Tongue (tissue), 2 donors: ENCODE measurements around the gene AGXT2. TPM values are rescaled to one million over a fixed set of nuclear protein-coding genes. Genes with fewer than 3 reads are reported as not detected.

Source experiments
- DNase-seq: peaks from one replicate; pipeline ENCODE4 v3.0.0-alpha.2; 2015
- total RNA-seq: library from RNA; depleted of rRNA; stranded (reverse); fragments of >200 nt; gene quantifications from one replicate; pipeline ENCODE4 v1.2.3, GENCODE V29; 2014

Gene AGXT2, protein sequence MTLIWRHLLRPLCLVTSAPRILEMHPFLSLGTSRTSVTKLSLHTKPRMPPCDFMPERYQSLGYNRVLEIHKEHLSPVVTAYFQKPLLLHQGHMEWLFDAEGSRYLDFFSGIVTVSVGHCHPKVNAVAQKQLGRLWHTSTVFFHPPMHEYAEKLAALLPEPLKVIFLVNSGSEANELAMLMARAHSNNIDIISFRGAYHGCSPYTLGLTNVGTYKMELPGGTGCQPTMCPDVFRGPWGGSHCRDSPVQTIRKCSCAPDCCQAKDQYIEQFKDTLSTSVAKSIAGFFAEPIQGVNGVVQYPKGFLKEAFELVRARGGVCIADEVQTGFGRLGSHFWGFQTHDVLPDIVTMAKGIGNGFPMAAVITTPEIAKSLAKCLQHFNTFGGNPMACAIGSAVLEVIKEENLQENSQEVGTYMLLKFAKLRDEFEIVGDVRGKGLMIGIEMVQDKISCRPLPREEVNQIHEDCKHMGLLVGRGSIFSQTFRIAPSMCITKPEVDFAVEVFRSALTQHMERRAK
- total RNA-seq = not detected

DNA sequence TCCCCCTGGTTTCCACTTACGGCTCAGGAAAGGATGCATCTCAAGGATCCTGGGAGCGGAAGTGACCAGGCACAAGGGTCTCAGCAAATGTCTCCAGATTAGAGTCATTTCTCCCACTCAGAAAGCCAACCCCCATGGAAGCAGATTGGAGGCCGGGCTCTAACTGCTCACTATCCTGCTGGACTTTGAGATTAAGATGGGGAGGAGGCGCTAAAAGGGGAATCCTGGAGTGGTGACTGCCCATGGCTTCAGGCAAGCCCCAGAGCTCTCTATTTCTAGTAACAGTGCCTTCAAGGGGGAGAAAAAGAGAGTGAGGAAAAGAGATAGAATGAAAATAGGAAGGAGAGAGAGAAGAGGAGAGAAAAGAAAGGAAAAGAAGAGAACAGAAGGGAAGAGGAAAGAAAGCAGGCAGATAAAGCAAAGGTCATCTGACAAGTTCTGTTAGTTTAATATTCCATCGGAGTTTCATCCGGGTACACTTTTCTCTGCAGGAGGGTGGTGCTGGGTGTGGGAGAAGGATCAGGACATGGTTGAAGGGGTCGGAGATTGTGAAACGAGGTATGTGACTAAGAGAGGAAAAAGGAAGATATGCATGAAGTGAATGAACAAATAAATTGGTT lies at the start of gene AGXT2:
AGXT2 (minus strand) TSS at position 165 of the 620 bp plus-strand sequence; CDS start at position 108, 57 bp downstream.
- DNase-seq = no peak

DNA sequence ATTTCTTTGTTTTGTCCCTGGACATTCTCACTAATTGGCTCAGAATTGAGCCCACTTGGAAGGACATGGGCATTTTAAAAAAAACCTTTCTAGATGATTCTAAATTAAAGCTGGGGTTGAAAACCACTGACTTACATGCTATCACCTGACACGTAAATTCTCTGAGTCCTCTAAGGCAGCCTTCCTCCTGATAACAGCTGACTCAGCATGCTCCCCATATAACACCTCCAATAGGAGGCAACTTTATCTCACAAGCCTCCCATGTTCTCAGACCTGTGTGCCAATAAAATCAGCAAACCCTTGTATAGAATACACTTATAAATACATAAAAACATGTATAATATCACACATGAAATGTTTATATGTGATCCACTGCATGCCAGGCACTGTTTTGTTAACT lies 49.2 kb upstream of the AGXT2 start:
- no peak for DNase-seq

DNA sequence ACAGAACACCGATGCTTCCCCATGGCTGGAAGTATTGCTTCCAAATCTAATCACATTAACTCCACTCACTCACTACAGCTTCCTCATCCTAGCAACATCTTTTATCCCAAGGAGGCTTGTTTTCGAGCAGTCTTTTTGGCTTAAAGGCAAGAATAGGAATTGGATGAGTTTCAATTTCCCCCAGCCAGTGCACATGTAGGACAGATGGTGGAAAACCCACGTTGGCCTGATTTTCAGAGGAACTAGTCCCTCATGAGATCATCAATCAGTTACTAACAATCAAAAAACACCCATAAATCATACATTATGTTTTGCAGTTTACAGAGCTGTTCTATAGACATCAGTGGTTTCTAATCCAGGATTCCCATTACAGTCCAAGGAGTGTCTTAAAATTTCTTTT lies 48.5 kb upstream of the AGXT2 start:
- DNase-seq = peak; percentile 88

DNA sequence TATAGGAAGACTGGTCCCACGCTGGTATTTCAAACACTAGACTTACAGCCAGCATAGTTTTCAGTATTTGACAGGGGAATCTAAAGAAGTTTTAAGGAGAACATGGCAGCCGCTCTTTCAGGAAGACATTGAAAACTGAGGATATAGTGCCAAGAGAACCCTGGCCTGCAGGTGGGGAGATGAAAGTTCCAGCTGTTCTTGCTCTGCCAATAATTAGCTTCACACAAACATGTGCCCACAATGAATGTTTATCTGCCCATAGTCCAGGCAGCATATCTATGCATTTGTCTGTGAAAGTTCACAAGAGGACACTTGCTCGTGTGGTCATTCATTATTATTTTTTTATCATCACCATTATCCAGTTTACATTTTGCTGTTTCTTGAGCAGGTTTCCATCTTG lies 47.6 kb upstream of the AGXT2 start:
- DNase-seq = peak; percentile 31

DNA sequence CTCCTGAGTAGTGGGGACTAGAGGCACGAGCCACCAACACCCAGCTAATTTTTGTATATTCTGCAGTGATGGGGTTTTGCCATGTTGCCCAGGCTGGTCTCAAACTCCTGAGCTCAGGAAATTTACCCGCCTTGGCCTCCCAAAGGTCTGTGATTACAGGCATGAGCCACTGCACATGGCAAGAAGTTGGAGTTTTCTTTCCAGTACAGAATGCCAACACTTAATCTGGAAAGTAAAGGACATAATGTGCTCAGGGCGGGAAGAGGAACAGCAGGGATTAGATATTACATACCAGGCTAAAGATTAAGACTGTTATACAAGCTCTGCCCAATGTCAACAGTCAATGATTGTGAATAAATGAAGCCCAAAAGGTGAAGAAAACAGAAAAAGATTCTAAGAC lies 47.2 kb upstream of the AGXT2 start:
- peak; percentile 64 for DNase-seq

DNA sequence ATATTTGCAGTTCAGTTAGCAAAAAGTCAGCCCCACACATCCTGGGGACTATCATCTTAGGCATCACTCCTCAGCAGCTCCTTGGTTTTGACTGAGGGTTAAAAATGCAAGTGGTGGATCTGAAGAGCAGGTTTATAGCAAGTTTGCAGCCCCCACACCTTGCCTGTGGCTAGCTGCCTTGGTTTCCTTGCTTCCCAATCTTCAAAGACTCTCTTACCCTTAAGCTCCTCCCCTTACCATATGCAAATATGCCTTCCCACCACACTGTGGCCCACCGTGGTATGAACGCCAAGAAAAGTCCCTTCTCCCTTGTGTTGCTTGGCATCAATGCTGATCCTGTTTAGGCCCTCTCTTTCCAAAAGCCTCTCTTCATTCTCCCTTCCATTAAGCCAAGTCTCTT lies 45.0 kb upstream of the AGXT2 start:
- no peak for DNase-seq

DNA sequence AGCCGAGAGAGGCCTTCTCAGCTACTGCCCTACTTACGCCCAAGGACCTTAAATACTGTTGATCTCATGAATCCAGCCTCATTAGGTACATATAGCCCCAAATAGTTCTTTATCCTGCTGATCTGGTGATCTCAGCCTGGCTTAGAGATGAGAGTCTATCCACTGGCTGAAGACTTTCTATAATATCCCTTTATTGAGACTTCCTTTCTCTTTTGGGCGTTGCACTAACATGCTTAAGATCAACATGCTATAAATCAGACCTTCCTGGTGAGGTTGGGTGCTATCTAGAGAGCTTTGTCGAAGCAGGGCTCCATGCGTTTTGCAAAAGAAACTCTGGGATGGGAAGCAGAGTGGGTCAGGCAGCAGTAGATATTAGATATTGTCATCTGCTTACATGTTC lies 44.0 kb upstream of the AGXT2 start:
- no peak for DNase-seq

DNA sequence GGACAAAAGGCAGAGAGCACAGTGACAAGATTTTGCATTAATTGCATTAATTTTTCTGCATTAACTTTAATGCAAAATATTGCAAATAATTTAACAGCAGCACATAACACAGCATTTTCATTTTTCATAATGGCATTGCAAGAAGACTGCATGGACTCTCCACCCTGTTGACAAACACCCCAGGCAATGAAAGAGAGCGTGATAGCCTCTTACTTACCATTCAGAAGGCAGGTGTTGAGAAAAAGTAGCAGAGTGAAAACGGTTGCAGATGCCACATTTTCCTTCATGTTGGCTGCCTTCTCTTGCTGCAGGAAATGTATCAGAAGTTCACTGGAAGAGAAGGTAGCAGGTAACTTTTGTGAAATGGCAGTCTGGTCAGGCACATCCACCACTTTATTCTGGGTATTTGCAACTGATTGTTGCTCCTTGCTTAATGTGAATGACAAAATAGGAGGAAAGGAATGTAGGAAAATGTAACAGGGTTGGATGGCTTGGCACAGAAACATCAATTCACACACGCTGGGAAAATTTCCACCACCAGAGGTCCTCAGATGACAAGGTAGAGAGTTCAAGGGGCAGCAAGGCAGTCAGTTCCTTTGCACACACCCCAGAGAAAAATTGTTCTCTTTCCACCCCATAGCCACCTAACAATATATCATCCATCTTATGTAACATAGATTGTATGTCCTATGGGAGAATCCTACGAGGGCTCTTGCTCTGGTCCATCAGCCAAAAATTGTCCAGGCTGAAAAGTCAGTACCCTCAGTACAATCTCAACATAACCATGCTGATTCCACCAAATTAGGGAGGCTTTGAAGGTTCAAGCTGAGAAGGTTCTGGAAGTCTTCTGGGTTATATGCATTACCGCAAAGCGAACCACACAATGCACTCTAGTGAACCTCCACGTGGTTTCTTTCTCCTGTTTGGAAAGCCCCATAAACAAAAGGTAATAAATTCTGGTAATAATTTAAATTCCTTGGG lies 41.9 kb upstream of the AGXT2 start:
- DNase-seq = peak; percentile 79

DNA sequence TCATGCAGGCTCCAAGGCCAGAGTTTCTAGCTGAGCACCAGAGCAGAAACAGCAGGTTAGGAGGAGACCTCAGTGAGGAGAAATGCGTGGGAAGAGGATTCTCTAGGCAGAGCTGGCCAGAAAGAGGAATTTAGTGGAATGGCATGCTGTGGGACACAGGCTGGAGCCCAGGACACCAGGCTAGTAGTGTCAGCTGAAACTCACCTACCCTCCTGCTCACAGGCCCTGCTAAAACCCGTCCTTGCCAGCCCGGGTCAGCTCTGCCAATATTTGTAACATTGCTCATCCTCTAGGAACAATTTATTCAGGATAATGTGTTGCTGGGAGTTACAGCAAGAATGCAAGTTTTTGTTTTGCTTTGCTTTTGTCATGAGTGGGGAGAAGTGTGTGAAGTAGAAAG lies 40.2 kb upstream of the AGXT2 start:
- DNase-seq = no peak

DNA sequence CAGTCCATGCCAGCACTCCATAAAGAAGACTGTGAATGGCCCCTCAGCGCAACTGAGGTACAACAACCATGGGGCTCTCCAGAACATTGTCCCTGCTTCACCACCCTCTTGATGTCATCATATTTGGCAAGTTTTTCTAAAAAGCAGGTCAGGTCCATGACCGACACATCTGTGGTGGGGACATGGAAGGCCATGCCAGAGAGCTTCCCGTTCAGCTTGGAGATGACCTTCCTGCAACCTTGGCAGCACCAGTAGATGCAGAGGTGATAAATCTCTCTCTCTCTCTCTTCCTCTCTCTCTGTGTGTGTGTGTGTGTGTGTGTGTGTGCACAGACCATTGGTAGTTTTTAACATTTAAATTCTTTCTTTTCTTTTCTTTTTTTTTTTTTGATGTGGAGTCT lies 35.4 kb upstream of the AGXT2 start:
- DNase-seq = no peak

DNA sequence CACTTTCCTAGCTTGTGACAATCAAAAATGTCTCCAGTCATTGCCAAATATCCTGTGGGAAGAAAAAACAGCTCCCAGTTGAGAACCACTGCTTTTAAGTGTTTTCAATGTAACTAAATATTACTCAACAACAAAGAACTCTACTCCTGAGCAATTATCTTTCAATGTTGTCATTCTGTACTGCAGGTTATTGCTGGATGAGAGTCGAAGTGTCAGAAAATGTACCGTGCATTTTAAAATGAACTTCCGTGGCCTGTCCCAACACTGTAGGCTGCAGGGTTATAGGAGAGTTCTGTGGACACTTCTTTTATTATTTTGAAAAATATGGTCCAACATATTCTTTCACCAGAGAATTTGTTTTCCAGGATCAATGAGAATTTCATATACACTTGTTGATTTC lies 34.8 kb upstream of the AGXT2 start:
- DNase-seq = no peak

DNA sequence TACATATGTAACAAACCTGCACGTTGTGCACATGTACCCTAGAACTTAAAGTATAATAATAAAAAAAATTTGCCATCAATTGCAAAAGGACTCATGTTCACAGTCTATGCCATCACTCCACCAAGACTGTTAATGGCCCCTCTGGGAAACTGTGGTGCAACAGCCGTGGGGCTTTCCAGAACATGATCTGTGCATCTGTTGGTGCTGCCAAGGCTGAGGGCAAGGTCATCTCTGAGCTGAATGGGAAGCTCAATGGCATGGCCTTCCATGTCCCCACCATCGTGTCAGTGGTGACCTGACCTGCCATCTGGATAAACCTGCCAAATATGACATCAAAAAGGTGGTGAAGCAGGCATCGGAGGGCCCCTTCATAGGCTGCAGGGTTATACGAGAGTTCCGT lies 33.4 kb upstream of the AGXT2 start:
- no peak for DNase-seq

DNA sequence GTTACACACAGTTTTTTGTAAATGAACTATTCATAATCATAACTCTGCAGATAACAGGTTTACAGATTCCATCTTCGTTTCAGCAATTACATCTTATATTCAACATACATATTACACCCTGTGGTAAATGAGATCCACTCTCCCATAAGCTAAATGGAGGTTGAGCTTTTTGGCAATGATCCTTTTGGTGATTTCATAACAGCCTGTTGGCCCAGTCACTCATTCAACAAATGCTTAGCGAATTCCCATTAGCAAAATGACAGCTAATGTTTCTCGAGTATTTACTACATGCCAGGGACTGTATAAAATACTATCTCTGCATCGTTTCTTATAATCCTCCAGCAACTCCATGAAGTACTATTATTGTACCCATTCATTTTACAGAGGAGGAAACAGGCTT lies 25.4 kb upstream of the AGXT2 start:
- DNase-seq = peak; percentile 93

DNA sequence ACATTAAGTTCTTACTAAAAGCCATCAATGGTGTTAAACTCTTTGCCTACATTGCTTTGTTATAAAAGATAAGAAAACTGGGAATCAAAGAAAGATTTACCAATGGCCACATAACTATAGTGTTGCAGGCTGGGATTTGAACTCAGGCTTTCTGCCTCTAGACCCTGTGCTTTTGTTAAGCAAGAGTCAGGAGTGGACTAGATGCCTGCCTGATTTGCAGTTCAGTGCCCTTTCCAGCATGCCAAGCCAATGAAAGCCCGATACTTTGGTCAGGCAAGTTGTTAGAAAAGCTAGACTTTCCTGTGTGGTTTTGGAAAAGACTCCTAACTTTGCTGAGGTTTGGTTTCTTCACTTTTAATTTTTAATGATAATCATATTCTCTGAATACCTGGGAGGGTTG lies 21.4 kb upstream of the AGXT2 start:
- DNase-seq = no peak

DNA sequence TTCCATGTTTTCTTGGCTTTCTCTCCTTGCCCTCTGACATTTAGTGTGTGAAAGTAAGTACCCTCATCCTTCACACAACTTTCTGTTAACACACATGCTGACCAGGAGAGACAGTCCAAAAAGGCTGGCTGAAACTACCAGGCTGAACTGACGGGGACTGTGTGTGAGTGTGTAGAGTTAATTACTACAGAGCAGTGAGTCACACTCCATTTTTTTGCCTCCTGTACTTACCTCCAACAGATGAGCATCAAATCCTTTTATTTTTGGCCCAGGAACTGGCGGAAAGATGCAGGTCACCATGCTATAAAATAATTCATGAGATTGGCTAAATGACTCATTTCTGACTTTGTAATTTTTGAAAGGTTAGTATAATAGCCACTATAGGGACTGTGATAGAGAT lies 20.2 kb upstream of the AGXT2 start:
- DNase-seq = no peak

DNA sequence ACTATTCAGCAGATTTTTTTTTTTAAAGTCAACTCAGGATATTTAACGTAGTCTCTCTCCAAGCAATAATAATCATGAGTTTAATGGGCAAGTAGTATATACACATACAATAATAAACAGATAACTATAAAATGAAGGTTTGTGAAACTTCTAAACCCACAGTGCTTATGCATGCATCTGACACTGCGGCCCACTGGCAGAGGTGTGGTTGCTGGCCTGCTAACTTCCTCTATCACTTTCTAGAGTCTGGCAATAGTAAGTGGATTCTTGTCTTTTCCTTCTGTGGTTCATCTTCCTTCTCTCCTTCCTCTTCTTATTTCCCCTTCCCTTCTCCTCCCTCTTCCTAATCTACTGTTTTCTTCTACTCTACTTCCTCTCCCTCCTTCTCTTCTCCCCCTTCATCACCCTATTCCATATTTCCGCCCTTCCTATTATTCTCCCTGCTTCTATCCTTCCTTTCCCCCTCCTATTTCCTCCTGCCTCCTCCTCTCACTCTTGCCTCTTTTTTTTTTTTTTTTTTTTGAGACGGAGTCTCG lies 18.6 kb upstream of the AGXT2 start:
- DNase-seq = no peak

DNA sequence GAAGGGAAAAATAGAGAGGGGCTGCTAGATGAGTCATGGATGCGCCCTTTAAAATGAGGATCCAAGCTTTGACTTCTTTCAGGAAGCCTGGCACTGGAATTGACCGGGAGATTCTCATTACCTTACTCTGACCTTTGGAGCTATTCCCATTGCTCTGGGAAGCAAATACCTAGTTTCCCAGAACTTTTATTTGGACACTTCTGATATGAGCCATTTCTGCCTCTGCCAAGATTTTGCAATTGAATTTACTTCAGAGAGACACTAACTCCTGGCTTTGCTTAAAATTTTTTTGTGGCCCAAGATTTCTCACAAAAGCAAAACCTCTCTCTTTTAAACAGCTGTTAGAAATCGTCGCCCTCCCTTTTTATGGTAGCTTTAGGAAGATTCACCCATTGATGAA lies 15.7 kb upstream of the AGXT2 start:
- DNase-seq = peak; percentile 10

DNA sequence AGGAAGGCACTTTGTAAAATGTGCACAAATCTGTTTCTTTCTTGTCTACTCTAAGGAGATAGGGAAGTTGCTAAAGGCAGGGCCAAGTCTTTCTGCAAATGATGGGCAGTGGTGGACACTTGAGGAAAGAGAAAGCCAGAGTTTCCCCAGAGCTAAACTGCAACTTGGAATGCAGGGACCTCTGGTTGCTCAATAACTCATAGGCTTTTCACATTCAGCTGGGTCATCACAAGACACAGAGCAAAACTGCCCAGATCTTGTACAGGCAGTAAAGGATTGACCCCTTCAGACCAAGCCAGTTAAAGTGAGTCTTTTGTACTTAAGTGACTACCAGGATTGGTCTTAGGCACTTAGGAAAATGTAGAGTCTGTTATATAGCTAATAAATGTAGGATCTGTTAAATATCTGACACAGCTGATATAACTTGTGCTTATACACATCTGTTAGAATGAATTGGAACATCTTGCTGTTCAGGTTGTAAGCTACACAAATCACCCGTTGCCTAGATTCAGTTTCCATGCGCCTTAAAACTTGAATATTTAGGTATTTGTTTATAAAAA lies 13.5 kb upstream of the AGXT2 start:
- no peak for DNase-seq

DNA sequence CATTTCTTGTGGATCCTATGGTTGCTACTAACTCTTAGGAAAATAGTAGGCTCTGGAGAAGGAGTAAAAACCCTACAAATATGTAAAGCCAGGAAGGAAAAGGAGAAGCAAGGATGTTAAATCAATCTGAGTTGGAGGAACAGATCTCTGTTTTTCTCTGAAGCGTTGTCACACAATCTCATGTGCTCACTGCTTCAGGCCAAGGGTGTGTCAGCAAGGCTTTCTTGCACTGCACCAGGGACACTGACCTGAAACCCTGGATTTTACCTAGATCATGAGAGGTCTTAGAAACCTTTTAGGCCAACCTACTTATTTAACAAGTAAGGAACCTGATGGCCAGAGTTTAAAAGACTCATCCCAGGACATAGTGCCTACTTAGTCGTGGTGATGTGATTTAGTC lies 12.5 kb upstream of the AGXT2 start:
- DNase-seq = no peak

DNA sequence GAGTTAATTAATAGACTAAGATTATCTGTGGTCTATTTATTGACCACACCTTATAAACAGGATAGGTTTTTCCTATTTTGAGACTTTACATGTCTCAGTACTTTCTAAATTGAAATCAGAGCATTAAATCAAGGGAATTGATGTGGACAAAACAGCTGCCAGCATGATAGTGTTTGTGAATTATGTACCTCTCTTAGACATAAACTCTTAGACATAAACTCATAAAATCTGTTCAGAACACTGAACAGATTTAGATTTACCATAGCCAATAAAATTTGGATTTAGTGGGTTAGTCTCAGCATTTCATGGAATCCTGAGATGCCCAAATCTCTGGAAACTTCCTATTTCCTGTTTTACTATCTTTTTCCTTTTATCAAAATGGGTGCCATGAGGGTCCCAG lies 11.5 kb upstream of the AGXT2 start:
- no peak for DNase-seq

DNA sequence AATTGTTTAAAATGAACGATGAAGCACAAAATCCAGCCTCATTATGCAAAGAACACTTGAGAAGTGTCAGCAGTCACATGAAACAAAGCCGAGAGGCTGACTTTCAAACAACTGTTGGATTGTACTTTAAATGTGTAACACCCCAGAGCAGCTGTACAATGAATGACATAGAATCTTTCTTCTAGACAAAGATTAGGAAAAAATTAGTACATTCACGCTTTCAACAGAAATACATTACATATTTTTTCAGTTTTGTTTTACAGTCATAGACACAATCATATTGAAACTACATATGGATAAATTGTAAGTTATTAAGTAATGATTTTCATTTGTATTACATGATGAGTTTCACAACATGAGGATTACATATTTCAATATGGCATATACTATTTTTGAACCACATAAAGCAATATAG lies 10.6 kb upstream of the AGXT2 start:
- DNase-seq = peak; percentile 78

DNA sequence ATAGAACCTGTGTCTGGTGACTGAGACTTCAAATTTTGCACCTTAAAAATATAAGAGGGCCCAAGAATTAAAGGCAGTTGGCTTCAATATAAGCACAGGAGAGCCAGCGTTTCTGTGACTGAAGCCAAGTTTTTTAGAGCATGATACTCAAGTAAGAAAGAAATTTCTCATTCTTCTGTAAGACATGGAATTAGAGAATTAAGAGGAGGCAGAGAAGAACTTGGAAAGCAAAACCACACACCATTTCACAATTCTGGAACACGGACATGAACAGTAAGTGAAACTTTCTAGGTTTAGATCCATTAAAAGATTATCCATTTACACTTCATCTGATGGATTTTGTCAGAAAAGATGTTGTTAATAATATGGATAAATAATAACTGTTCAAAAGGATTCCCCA lies 8.9 kb upstream of the AGXT2 start:
- no peak for DNase-seq
